ENCODE results near the gene TYW3. TPM values are rescaled to one million over a fixed set of nuclear protein-coding genes. Genes with fewer than 3 reads are reported as not detected.

The TYW3 gene
- total RNA-seq, 4 donors from 2014 or later = 6.7 to 9.2 (median 7.7) TPM

GRCh38 chr1:74790453-74790852 is 57.5 kb downstream of the TYW3 start:
- H3K27ac ChIP-seq = no peak overlapping the region
- in situ Hi-C loops (cut with MboI; ENCODE audit: low sequenced_read_pairs in 4 of 4) = loop anchor here in 1 of 4 donors (25.0 kb wide), 1 partner anchor 397 kb away; no protein-coding TSS in a partner anchor
- H3K4me3 ChIP-seq = no peak overlapping the region
- no peaks in the 10 kb centered on the region for H3K9me3 ChIP-seq
- DNase-seq (no peak), ATAC-seq (no peak)
- TF ChIP-seq CTCF (IDR thresholded peaks at IDR 0.05 in 4 of 5, conservative IDR thresholded peaks at IDR 0.05 in 1 of 5) = no peak
- TF ChIP-seq POLR2A (IDR thresholded peaks at IDR 0.05) = no peak
- H3K27me3 ChIP-seq = no peaks in the 10 kb centered on the region
- intact Hi-C loops (cut with DNase I; ENCODE audit: low total_unique reads) = no loop called here
- H3K36me3 ChIP-seq = no peaks in the 10 kb centered on the region
- H3K4me1 ChIP-seq = no peaks in the 10 kb centered on the region

- in situ Hi-C loops (cut with MboI; ENCODE audit: low sequenced_read_pairs in 4 of 4) = loop anchor here in 1 of 4 donors (25.0 kb wide), 1 partner anchor 396 kb away; no protein-coding TSS in a partner anchor
- DNase-seq = no peak
- TF ChIP-seq CTCF (IDR thresholded peaks at IDR 0.05 in 4 of 5, conservative IDR thresholded peaks at IDR 0.05 in 1 of 5) = no peak
- H3K9me3 ChIP-seq = no peaks in the 10 kb centered on the region
- no peaks in the 10 kb centered on the region for H3K4me1 ChIP-seq
- H3K4me3 ChIP-seq = no peak overlapping the region
- ATAC-seq = no peak
- H3K27ac ChIP-seq = no peak overlapping the region
- no peaks in the 10 kb centered on the region for H3K27me3 ChIP-seq
- intact Hi-C loops (cut with DNase I; ENCODE audit: low total_unique reads) = no loop called here
- H3K36me3 ChIP-seq = no peaks in the 10 kb centered on the region
Measured at GRCh38 chr1:74791491-74791890, 58.5 kb downstream of the TYW3 start.

GRCh38 chr1:74799119-74799657 is 66.2 kb downstream of the TYW3 start:
- Histone ChIP-seq H3K27me3 (no peaks in the 10 kb centered on the region), H3K4me1 (no peaks in the 10 kb centered on the region), H3K27ac (no peak overlapping the region), H3K36me3 (no peaks in the 10 kb centered on the region), H3K9me3 (no peaks in the 10 kb centered on the region), H3K4me3 (no peak overlapping the region)
- no peak for DNase-seq
- TF ChIP-seq CTCF (IDR thresholded peaks at IDR 0.05 in 4 of 5, conservative IDR thresholded peaks at IDR 0.05 in 1 of 5) (no peak), POLR2A (IDR thresholded peaks at IDR 0.05) (no peak)
- no peak for ATAC-seq
- intact Hi-C loops (cut with DNase I; ENCODE audit: low total_unique reads) = no loop called here
- in situ Hi-C loops (cut with MboI; ENCODE audit: low sequenced_read_pairs in 4 of 4) = loop anchor here in 1 of 4 donors (25.0 kb wide), 1 partner anchor 388 kb away; no protein-coding TSS in a partner anchor

- Histone ChIP-seq H3K27me3 (no peaks in the 10 kb centered on the region), H3K4me1 (no peaks in the 10 kb centered on the region), H3K36me3 (no peaks in the 10 kb centered on the region), H3K9me3 (no peaks in the 10 kb centered on the region), H3K27ac (no peak overlapping the region), H3K4me3 (no peak overlapping the region)
- TF ChIP-seq POLR2A (IDR thresholded peaks at IDR 0.05) = no peak
- no peak for TF ChIP-seq CTCF (IDR thresholded peaks at IDR 0.05 in 4 of 5, conservative IDR thresholded peaks at IDR 0.05 in 1 of 5)
- in situ Hi-C loops (cut with MboI; ENCODE audit: low sequenced_read_pairs in 4 of 4) (no loop called here), intact Hi-C loops (cut with DNase I; ENCODE audit: low total_unique reads) (no loop called here)
- DNase-seq = no peak
- ATAC-seq = no peak
Measured at GRCh38 chr1:74811436-74812179, 78.7 kb downstream of the TYW3 start.

Data from gastrocnemius medialis (tissue), 4 donors.